GM23338 (cell line): ENCODE results near the gene FBP1. TPM values are rescaled to one million over a fixed set of nuclear protein-coding genes. Genes with fewer than 3 reads are reported as not detected.

Source experiments
- ATAC-seq: fragments of 200-7000 bp; cut with Tn5 transposase; 3 replicates; pipeline ENCODE4 v1.9.1; 2020
- DNase-seq: peaks from one replicate; pipeline ENCODE4 v3.0.0-alpha.2; 2015; ENCODE audit warnings: low spot score
- H2AFZ ChIP-seq: fragments of 200-600 bp; sonication (generic); 2 replicates; pipeline ENCODE4 v1.8.0; 2016; ENCODE audit warnings: antibody characterized with exemption, mild to moderate bottlenecking, moderate library complexity
- H3F3A ChIP-seq: fragments of 200-600 bp; sonication (generic); replicated peaks from 2 replicates; pipeline ENCODE4 v1.8.0; 2017; ENCODE audit warnings: antibody characterized with exemption, mixed run types, low read depth
- H3K27ac ChIP-seq: fragments of 200-600 bp; sonication (generic); 2 replicates; pipeline ENCODE4 v1.6.1; 2016; ENCODE audit warnings: low read depth
- H3K27me3 ChIP-seq: fragments of 200-600 bp; sonication (generic); 2 replicates; pipeline ENCODE4 v1.8.0; 2016; ENCODE audit warnings: mild to moderate bottlenecking, mixed run types, moderate library complexity; ENCODE audit not compliant: insufficient read depth
- H3K36me3 ChIP-seq: fragments of 200-600 bp; sonication (generic); 2 replicates; pipeline ENCODE4 v1.8.0; 2016; ENCODE audit warnings: mild to moderate bottlenecking; ENCODE audit not compliant: insufficient read depth
- H3K4me1 ChIP-seq: fragments of 200-600 bp; sonication (generic); 2 replicates; pipeline ENCODE4 v1.8.0; 2016; ENCODE audit warnings: mild to moderate bottlenecking, moderate library complexity; ENCODE audit not compliant: insufficient read depth
- H3K4me2 ChIP-seq: fragments of 200-600 bp; sonication (generic); 2 replicates; pipeline ENCODE4 v1.7.1; 2017; ENCODE audit warnings: mixed run types
- H3K4me3 ChIP-seq: fragments of 200-600 bp; sonication (generic); 2 replicates; pipeline ENCODE4 v1.6.1; 2016; ENCODE audit warnings: mixed run types
- H3K79me2 ChIP-seq: fragments of 200-600 bp; sonication (generic); replicated peaks from 2 replicates; pipeline ENCODE4 v1.8.0; 2017; ENCODE audit warnings: mild to moderate bottlenecking; ENCODE audit not compliant: insufficient read depth
- H3K9me2 ChIP-seq: fragments of 200-600 bp; sonication (generic); 2 replicates; pipeline ENCODE4 v1.8.0; 2017; ENCODE audit not compliant: insufficient read depth
- H4K20me1 ChIP-seq: fragments of 200-600 bp; sonication (generic); replicated peaks from 2 replicates; pipeline ENCODE4 v1.8.0; 2017; ENCODE audit warnings: mild to moderate bottlenecking; ENCODE audit not compliant: insufficient read depth
- H3K27ac Mint-ChIP-seq: 2 replicates; pipeline ENCODE4 v1.8.0; 2020; ENCODE audit warnings: inconsistent platforms, mild to moderate bottlenecking, moderate library complexity, mixed read lengths
- H3K27me3 Mint-ChIP-seq: 3 replicates; pipeline ENCODE4 v1.8.0; 2022; ENCODE audit warnings: low read depth, mild to moderate bottlenecking, moderate library complexity, mixed read lengths, inconsistent platforms; ENCODE audit not compliant: insufficient read depth, poor library complexity
- H3K36me3 Mint-ChIP-seq: 3 replicates; pipeline ENCODE4 v1.8.0; 2021; ENCODE audit warnings: low read depth, mild to moderate bottlenecking, inconsistent platforms, moderate library complexity, mixed read lengths
- H3K4me1 Mint-ChIP-seq: 3 replicates; pipeline ENCODE4 v1.8.0; 2020; ENCODE audit warnings: mild to moderate bottlenecking, inconsistent platforms, mixed read lengths
- H3K4me3 Mint-ChIP-seq: 3 replicates; pipeline ENCODE4 v1.8.0; 2021; ENCODE audit warnings: moderate library complexity, mild to moderate bottlenecking, inconsistent platforms, mixed read lengths
- H3K9me3 Mint-ChIP-seq: 3 replicates; pipeline ENCODE4 v1.8.0; 2020; ENCODE audit warnings: moderate library complexity, mild to moderate bottlenecking, inconsistent platforms, mixed read lengths
- CREB1 ChIP-seq: fragments of 250-450 bp; sonication (Bioruptor Pico); IDR thresholded peaks from 2 replicates; pipeline ENCODE4 v1.5.0; 2020; ENCODE audit warnings: low read depth, mild to moderate bottlenecking, moderate library complexity
- CTCF ChIP-seq, 2 experiments: fragments of 200-600 bp in 1 of 2; sonication (generic) in 1 of 2; conservative IDR thresholded peaks; 2 replicates each; pipeline versions ENCODE4 v1.5.1 to v1.6.1; 2016 to 2017; ENCODE audit warnings: antibody characterized with exemption in 2 of 2, low read depth in 2 of 2, mild to moderate bottlenecking in 2 of 2, moderate library complexity in 1 of 2
- ETS1 ChIP-seq: IDR thresholded peaks from 2 replicates; pipeline ENCODE4 v1.6.1; 2016; ENCODE audit warnings: antibody characterized with exemption
- EZH2 ChIP-seq: fragments of 200-600 bp; sonication (generic); IDR thresholded peaks from one replicate; pipeline ENCODE4 v1.8.0; 2017; ENCODE audit warnings: antibody characterized with exemption, mild to moderate bottlenecking, low read depth; ENCODE audit not compliant: unreplicated experiment
- EZH2phosphoT487 ChIP-seq: fragments of 200-600 bp; sonication (generic); IDR thresholded peaks from one replicate; pipeline ENCODE4 v1.8.1; 2018; ENCODE audit warnings: antibody characterized with exemption; ENCODE audit not compliant: unreplicated experiment
- JUNB ChIP-seq: IDR thresholded peaks from one replicate; pipeline ENCODE4 v1.6.1; 2016; ENCODE audit warnings: antibody characterized with exemption; ENCODE audit not compliant: unreplicated experiment
- NANOG ChIP-seq: IDR thresholded peaks from 2 replicates; pipeline ENCODE4 v1.6.1; 2016; ENCODE audit warnings: antibody characterized with exemption, borderline replicate concordance
- POLR2AphosphoS5 ChIP-seq: IDR thresholded peaks from 2 replicates; pipeline ENCODE4 v1.6.1; 2016; ENCODE audit warnings: antibody characterized with exemption, low read depth
- REST ChIP-seq: IDR thresholded peaks from one replicate; pipeline ENCODE4 v1.6.1; 2018; ENCODE audit warnings: antibody characterized with exemption; ENCODE audit not compliant: unreplicated experiment
- STAT1 ChIP-seq: IDR thresholded peaks from one replicate; pipeline ENCODE4 v1.6.1; 2016; ENCODE audit warnings: antibody characterized with exemption; ENCODE audit not compliant: unreplicated experiment
- ZNF114 ChIP-seq: fragments of 250-450 bp; sonication (Bioruptor Pico); IDR thresholded peaks from 2 replicates; pipeline ENCODE4 v1.5.0; 2020; ENCODE audit warnings: mild to moderate bottlenecking, moderate library complexity
- ZNF331 ChIP-seq: fragments of 250-450 bp; sonication (Bioruptor Pico); IDR thresholded peaks from 2 replicates; pipeline ENCODE4 v1.5.0; 2020; ENCODE audit warnings: low read depth, mild to moderate bottlenecking, moderate library complexity
- polyA plus RNA-seq: library from polyadenylated mRNA; unstranded; fragments of >200 nt; fragmentation: Nextera tagmentation; extraction: Ambion mirVana; gene quantifications from 2 replicates; pipeline ENCODE4 v1.2.1, GENCODE V29; 2016
- total RNA-seq: library from RNA; depleted of rRNA; stranded (reverse); fragments of >200 nt; shearing (Covaris generic); gene quantifications from 2 replicates; pipeline ENCODE4 v1.2.3, GENCODE V29; 2014

Gene FBP1
- total and polyA plus RNA-seq, 2 experiments from 2014 or later: 3.0 to 3.3 TPM

- no peak for TF ChIP-seq ZNF114
- no peak for TF ChIP-seq EZH2phosphoT487
- TF ChIP-seq NANOG: no peak
- TF ChIP-seq CREB1: no peak
- TF ChIP-seq CTCF (conservative IDR thresholded peaks at IDR 0.05; ENCODE audit: low read depth in 2 of 2): no peak
- no peak for TF ChIP-seq EZH2
- no peak for TF ChIP-seq ZNF331 (CRISPR knock-in tag)
- no peak for TF ChIP-seq REST
- no peak for TF ChIP-seq POLR2AphosphoS5
- TF ChIP-seq STAT1: no peak
These were observed 25.5 kb upstream of the FBP1 start (continued) for GRCh38 chr9:94664801-94665200.

- H3K4me2 ChIP-seq: no peak overlapping the region
- no peak for ATAC-seq
- H3K4me3 Mint-ChIP-seq: no peak overlapping the region
- TF ChIP-seq STAT1: no peak
- TF ChIP-seq POLR2AphosphoS5: no peak
- TF ChIP-seq ZNF331 (CRISPR knock-in tag): no peak
- no peak for TF ChIP-seq CREB1
- TF ChIP-seq EZH2phosphoT487: no peak
- TF ChIP-seq CTCF (conservative IDR thresholded peaks at IDR 0.05; ENCODE audit: low read depth in 2 of 2): no peak
- TF ChIP-seq REST: no peak
- TF ChIP-seq ETS1: no peak
- no peak for TF ChIP-seq NANOG
- TF ChIP-seq JUNB: no peak
- TF ChIP-seq ZNF114: no peak
These were observed 24.3 kb upstream of the FBP1 start for GRCh38 chr9:94663640-94664039.

More at GRCh38 chr9:94663640-94664039, 24.3 kb upstream of the FBP1 start:
- H2AFZ ChIP-seq: no peak overlapping the region
- no peak overlapping the region for H3K4me3 ChIP-seq
- Mint-ChIP-seq H3K27ac (no peak overlapping the region), H3K27me3 (no peaks in the 10 kb centered on the region), H3K4me1 (peaks cover 2% of the 10 kb centered on the region), H3K9me3 (no peaks in the 10 kb centered on the region), H3K36me3 (no peaks in the 10 kb centered on the region)
- H4K20me1 ChIP-seq: no peaks in the 10 kb centered on the region
- DNase-seq: no peak
- H3K4me1 ChIP-seq: no peaks in the 10 kb centered on the region; the same call in 1 of the 2 replicates
- no peaks in the 10 kb centered on the region for H3K79me2 ChIP-seq
- no peaks in the 10 kb centered on the region for H3F3A ChIP-seq
- H3K27ac ChIP-seq: no peak overlapping the region
- H3K27me3 ChIP-seq: no peaks in the 10 kb centered on the region
- H3K9me2 ChIP-seq: no peaks in the 10 kb centered on the region
- no peaks in the 10 kb centered on the region for H3K36me3 ChIP-seq
